HG03558 (cell line): ENCODE results near the gene GCN1.

ENCODE experiments used
- ATAC-seq: cut with Tn5 transposase; IDR thresholded peaks from one replicate; pipeline ENCODE4 v1.9.1; 2021; ENCODE audit warnings: moderate number of reproducible peaks; ENCODE audit not compliant: unreplicated experiment; ENCODE audit errors: extremely low read depth

Gene GCN1

GRCh38 chr12:120190386-120190785 is 4.1 kb downstream of the GCN1 start:
- no peak for ATAC-seq

GRCh38 chr12:120186654-120187053 is 7.9 kb downstream of the GCN1 start:
- ATAC-seq: no peak

DNA sequence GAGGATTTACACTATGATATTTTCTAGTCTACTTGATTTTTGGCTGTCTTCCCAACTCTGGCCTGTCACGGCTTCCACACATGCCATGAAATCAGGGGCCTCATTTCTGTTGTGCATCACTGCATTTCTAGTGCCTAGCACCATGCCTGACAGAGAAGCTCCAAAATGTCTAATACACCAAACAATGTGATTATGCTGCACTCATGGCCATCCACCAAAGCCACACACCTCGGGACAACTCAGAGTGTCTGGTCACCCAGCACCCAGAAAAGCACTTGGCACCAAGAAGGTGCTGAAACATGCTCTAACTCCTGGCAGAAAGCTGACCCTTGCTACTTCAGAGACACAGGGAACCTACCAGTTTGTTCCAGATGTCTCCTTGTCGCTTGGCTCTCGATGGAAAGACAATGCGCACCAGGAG is 11.3 kb downstream of the GCN1 start:
- ATAC-seq: no peak

DNA sequence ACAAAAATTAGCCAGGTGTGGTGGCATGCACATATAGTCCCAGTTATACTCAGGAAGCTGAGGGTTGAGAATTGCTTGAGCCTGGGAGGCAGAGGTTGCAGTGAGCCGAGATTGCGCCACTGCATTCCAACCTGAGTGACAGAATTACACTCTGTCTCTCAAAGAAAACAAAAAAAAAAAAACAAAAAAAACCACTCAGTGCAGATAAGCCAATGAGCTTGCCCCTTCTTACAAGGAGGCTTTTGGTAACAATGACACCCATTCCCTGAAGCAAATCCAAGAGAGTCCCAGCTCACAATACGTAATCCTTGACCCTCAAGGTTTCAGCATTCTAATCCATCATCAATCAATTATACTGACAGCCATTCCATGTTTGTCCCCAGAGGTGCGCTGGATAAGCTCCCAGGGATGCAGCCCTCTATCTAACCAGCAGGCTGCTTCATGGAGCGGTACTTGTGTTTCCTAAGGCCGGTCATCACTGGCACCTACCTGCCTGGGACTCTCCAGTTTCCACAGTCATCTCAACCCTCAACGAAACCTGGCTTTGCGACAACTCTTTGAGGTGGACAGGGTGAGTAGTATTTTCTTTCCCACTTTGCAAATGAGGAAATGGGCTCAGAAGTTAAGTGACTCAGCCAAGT is 12.4 kb downstream of the GCN1 start:
- no peak for ATAC-seq

DNA sequence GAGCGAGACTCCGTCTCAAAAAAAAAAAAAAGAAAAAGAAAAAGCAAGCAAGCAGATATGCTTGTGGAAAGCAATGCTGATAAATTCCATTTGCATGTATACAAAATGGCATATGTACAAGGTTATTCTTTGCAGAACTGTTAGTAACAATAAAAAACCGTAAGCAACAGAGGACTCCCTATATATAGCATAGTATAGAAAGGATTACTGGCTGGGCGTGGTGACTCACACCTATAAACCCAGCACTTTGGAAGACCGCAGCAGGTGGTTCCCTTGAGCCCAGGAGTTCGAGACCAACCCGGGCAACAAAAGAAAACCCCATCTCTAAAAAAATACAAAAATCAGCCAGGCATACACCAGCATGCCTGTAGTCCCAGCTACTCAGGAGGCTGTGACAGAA is 13.5 kb downstream of the GCN1 start:
- no peak for ATAC-seq

DNA sequence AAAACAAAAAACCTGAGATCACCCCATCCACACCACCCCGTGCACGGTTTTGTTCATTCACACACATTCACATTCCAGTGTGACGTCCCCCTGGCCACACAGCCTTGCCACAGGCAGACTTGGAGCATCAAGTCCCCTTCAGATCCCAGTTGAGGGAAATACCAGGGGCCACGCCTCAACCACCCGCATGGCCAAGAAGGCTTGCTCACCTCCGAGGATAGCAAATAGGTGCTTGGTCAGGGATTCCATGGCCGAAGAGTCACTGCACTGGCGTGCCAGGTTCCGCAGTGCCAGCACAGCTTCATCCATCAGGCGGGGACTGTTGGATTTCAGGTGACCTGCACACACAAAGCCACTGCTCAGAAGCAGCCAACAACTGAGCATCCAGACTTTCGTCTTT is 19.0 kb downstream of the GCN1 start:
- ATAC-seq: no peak

DNA sequence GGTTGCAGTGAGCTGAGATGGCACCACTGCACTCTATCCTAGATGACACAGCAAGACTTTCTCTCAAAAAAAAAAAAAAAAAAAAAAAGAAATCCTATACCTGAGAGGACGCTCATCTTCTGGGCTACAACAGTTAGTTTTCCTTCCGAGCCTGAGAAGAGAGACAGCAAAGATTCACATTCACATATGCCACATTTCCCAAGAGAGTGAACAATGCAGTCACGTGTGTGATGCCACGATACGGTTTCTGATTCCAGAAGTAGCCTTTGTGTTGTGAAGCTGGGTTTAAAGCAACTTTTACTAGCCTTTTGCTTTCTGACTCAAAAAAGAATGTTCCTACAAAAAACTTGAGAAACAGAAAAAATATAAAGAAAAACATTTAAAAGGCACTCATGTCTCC is 19.5 kb downstream of the GCN1 start:
- no peak for ATAC-seq

GRCh38 chr12:120172053-120172452 is 22.5 kb downstream of the GCN1 start:
- no peak for ATAC-seq

DNA sequence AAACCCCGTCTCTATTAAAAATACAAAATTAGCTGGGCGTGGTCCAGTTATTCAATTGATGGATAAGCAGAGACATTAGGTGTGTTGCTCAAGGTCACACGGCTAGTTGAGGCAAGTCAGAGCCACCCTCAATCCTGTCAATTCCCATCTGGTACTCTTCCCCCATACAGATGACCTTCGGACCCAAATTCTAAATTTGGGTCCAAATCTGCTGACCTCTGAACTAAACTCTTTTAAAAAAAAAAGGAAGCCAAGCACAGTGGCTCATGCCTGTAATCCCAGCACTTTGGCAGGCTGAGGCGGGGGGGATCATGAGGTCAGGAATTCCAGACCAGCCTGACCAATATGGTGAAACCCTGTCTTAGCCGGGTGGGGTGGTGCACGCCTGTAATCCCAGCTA is 23.9 kb downstream of the GCN1 start:
- ATAC-seq: no peak

DNA sequence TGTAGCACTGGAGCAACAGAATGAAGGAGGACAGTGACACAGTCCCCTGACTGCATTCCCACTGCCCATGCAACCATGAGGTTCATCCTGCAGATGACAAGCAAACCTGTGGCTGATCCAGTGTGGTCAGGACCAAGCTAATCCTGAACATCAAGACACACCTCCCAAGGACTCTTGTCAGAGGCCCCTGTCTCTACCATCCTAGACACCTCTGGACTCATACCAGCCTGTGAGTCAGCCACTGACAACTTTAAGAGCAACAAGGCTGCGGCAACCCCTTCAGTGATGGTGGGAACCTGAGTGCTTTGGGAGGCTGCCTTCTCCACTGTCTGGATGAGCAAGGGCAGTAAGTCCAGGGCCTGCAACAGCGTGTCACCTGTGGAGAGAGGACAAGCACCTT is 24.6 kb downstream of the GCN1 start:
- ATAC-seq: no peak

GRCh38 chr12:120168337-120168736 is 26.2 kb downstream of the GCN1 start:
- ATAC-seq: no peak

DNA sequence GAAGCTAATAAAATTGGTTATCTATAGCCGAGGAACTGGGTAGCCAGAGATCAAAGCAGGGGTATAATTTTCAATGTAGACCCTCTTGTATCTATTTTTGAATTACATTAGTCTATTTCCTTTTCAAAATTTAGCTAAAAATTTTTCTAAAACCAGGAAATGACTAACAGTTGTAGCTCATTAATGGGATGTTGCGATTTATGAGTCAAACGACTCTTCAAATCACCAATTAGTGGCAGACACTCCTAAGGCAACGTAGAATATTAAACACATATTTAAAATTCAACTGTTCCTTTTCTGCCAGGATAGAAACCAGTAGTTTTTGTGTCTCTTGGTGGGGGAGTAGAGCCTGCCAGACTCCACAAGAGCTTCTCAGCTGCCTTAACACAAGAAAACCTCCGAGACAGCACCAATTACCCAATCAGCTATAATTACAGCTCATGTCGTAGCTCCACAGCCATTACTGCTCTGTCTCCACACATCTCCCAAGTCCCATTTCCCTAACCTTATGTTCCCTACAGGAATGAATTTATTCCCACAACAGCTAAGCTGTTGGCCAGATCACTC is 26.9 kb downstream of the GCN1 start:
- no peak for ATAC-seq

GRCh38 chr12:120164293-120164692 is 30.2 kb downstream of the GCN1 start:
- ATAC-seq: no peak

- no peak for ATAC-seq
These were observed 31.8 kb downstream of the GCN1 start for GRCh38 chr12:120162763-120163162.

- no peak for ATAC-seq
These were observed 32.7 kb downstream of the GCN1 start for GRCh38 chr12:120161852-120162251.

- no peak for ATAC-seq
These were observed 34.8 kb downstream of the GCN1 start for GRCh38 chr12:120159509-120160237.

- ATAC-seq: no peak
These were observed 36.2 kb downstream of the GCN1 start for GRCh38 chr12:120158351-120158750.

DNA sequence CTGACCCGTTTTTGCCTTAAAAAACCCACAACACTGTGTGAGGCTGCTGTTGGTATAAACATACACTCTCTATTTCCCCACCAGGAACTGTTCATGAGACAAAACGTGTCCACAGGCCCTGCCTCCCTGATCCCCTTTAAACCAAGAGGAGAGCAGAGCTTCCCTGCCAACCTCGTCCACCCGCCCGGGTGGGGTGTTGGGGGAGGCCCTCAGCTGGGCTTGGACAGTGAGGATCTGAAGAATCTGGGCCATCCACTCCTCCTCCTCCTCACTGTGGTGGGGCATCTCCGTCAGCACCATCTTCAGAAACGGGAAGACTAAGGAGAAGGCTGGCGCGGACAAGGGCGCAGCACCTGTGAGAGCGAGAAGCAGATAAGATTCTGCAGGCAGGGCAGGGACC is 36.8 kb downstream of the GCN1 start:
- ATAC-seq: no peak

DNA sequence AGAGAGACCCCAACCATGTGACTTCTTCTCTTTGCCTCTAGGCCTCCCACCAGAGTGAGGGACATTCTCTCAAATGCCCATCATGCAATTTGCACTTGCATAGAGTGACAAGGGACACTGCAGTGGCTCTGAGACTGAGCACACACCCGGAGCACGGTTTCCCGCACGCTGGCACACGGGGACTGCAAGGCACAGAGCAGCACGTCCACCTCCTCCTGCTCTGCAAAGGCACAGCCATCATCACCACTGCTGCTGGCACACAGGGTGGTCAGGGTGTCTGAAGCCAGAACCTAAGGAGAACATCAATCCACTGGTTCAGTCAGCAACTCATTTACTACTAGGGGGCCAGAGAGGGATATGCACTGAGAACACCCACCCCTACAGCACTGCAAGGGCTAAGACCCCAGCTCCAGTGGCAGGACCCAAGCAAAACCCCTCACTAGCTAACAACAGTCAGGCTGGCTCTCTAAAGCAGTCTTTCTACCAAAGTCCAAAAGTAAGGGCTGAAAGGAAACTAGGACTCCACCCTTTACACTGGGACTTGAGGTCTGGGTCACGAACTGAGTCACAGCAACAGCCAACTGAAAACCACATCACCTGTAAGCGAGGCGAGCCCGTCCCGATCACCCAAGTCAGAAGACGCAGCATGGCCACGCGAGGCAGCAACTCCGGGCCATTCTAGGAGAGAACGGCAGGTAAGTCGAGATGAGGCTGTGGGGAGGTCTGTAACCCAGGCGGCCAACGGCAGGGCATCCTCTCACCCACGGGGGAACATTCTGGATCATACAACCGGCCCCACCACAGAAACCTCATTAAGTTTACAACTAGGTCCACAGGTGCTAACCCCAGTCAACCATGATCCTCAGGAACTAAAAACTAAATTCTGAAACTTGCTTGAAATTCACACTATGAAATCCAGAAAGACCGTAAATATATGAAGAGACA is 37.9 kb downstream of the GCN1 start:
- ATAC-seq: no peak

DNA sequence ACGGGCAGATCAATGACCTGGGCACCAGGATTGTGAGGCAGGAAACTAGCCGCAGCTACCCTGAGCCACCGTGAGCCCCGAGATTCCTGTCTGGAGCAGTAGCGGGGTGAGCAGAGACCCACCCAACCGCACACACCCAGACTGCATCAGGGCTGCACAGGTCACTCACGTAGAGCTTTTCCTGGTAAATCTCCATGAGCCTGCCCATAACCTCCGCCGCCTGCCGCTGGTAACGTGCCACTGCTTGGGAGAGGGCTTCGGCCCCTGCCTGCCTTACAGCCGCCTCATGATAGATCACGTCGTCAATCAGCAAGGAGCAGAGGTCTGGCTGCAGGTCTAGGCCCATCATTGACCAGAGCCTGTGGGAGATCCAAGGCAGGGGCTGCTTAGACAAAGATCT is 39.4 kb downstream of the GCN1 start:
- no peak for ATAC-seq
